Thyroid gland (tissue), 4 donors: ENCODE measurements around the gene PCDHGC5.

ENCODE experiments used
- POLR2A ChIP-seq, 2 donors: fragments of 450-650 bp; IDR thresholded peaks; one replicate each; pipeline ENCODE4 v1.6.1; 2017; ENCODE audit warnings: antibody characterized with exemption in 2 of 2, mild to moderate bottlenecking in 2 of 2, moderate library complexity in 1 of 2
- TF ChIP-seq, protein P1 (sequence below), 6 experiments: fragments of 200-600 bp in 3 of 6; fragments of 450-650 bp in 3 of 6; sonication (generic) in 3 of 6; IDR thresholded peaks; one replicate each; pipeline ENCODE4 v1.5.1; 2016 to 2019; ENCODE audit warnings: antibody characterized with exemption in 6 of 6, mild to moderate bottlenecking in 2 of 6, inconsistent platforms in 1 of 6, moderate library complexity in 1 of 6

DNA sequence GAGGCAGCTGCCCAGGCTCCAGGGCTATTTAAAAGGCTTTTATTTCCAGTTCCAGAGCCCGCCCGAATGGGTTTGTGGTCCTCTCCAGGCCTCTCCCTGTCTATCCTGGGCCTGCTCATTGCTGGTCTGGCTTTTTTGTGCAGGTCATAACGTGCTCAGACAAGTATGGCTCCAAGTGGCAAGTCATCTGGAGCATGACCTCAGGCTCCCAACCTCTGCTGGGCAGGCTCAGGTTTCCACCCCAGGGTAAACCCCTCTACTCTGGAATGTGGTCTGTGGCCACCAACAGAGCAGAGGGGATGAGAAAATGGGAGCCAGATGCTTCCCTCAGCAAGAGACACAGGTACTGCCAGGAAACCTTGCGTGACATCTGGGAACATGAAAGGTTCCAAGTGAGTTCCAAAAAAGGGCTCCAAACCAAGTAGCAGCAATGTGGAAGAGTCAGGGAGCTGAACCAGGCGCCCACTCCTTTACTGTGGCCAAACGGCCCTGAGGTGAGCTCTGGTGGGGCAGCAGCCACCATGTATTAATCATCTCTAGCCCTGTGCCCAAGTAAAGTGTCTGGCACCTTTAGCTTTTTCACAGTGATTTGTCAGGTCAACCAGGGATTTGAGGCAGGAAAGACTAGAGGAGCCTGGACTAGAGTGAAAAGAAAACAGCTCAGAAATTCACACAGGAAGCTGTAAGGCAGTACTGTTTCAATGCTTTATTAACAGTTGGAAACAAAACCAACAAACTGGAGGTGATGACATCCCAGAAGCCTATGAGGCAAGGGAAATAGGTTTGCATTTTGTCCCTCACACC, 25.7 kb downstream of the PCDHGC5 start:
- TF ChIP-seq, protein P1, sequence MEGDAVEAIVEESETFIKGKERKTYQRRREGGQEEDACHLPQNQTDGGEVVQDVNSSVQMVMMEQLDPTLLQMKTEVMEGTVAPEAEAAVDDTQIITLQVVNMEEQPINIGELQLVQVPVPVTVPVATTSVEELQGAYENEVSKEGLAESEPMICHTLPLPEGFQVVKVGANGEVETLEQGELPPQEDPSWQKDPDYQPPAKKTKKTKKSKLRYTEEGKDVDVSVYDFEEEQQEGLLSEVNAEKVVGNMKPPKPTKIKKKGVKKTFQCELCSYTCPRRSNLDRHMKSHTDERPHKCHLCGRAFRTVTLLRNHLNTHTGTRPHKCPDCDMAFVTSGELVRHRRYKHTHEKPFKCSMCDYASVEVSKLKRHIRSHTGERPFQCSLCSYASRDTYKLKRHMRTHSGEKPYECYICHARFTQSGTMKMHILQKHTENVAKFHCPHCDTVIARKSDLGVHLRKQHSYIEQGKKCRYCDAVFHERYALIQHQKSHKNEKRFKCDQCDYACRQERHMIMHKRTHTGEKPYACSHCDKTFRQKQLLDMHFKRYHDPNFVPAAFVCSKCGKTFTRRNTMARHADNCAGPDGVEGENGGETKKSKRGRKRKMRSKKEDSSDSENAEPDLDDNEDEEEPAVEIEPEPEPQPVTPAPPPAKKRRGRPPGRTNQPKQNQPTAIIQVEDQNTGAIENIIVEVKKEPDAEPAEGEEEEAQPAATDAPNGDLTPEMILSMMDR (IDR thresholded peaks at IDR 0.05): no peak
- TF ChIP-seq POLR2A (IDR thresholded peaks at IDR 0.05): no peak
